Neural cell (in vitro differentiated cells): ENCODE data around the gene ANKRD66. TPM values are rescaled to one million over a fixed set of nuclear protein-coding genes. Genes with fewer than 3 reads are reported as not detected.

ENCODE experiments used
- H2AFZ ChIP-seq: fragments of 200-600, 300-800 bp; sonication (generic), shearing (Covaris generic); 2 replicates; pipeline ENCODE4 v1.6.0; 2014; ENCODE audit warnings: low read depth, mild to moderate bottlenecking, antibody characterized with exemption, low read length, moderate library complexity
- H3F3A ChIP-seq: fragments of 200-600 bp; shearing (Covaris generic); 2 replicates; pipeline ENCODE4 v1.6.1; 2016; ENCODE audit warnings: mild to moderate bottlenecking, moderate library complexity, mixed read lengths, antibody characterized with exemption, low read length; ENCODE audit not compliant: insufficient read depth, poor library complexity, severe bottlenecking
- H3K27ac ChIP-seq: fragments of 200-600, 300-800 bp; sonication (generic), shearing (Covaris generic); 2 replicates; pipeline ENCODE4 v1.5.1; 2014; ENCODE audit warnings: mild to moderate bottlenecking, low read length, moderate library complexity
- H3K27me3 ChIP-seq: fragments of 300-800, 200-600 bp; sonication (generic), shearing (Covaris generic); 2 replicates; pipeline ENCODE4 v1.6.0; 2014; ENCODE audit warnings: mild to moderate bottlenecking, low read depth, low read length, moderate library complexity; ENCODE audit not compliant: insufficient read depth
- H3K36me3 ChIP-seq: fragments of 300-800, 200-600 bp; sonication (generic), shearing (Covaris generic); 2 replicates; pipeline ENCODE4 v1.5.1; 2014; ENCODE audit warnings: mild to moderate bottlenecking, antibody characterized with exemption, low read length, moderate library complexity; ENCODE audit not compliant: insufficient read depth
- H3K4me2 ChIP-seq: fragments of 300-800, 200-600 bp; sonication (generic), shearing (Covaris generic); 2 replicates; pipeline ENCODE4 v1.6.0; 2014; ENCODE audit warnings: mild to moderate bottlenecking, low read length
- H3K4me3 ChIP-seq: fragments of 300-800, 200-600 bp; sonication (generic), shearing (Covaris generic); 2 replicates; pipeline ENCODE4 v1.5.1; 2014; ENCODE audit warnings: mild to moderate bottlenecking, low read length, moderate library complexity
- H3K79me2 ChIP-seq: fragments of 200-600 bp; shearing (Covaris generic); replicated peaks from 2 replicates; pipeline ENCODE4 v1.6.0; 2014; ENCODE audit warnings: mild to moderate bottlenecking, low read length, moderate library complexity; ENCODE audit not compliant: insufficient read depth
- H3K9ac ChIP-seq: fragments of 300-800, 200-600 bp; sonication (generic), shearing (Covaris generic); 2 replicates; pipeline ENCODE4 v1.6.1; 2016; ENCODE audit warnings: mild to moderate bottlenecking, low read length, mixed read lengths
- H3K9me2 ChIP-seq: fragments of 200-600 bp; shearing (Covaris generic); 2 replicates; pipeline ENCODE4 v1.6.1; 2016; ENCODE audit warnings: mild to moderate bottlenecking, low read length, mixed read lengths; ENCODE audit not compliant: insufficient read depth
- H3K9me3 ChIP-seq: fragments of 200-600, 300-800 bp; sonication (generic), shearing (Covaris generic); 2 replicates; pipeline ENCODE4 v1.6.1; 2016; ENCODE audit warnings: mild to moderate bottlenecking, mixed run types, low read length, moderate library complexity, mixed read lengths
- H4K20me1 ChIP-seq: fragments of 200-600 bp; shearing (Covaris generic); 2 replicates; pipeline ENCODE4 v1.6.1; 2016; ENCODE audit warnings: mild to moderate bottlenecking, mixed run types; ENCODE audit not compliant: insufficient read depth
- CTCF ChIP-seq: fragments of 450-650 bp; IDR thresholded peaks from 2 replicates; pipeline ENCODE4 v1.5.1; 2014; ENCODE audit warnings: antibody characterized with exemption, mild to moderate bottlenecking, moderate library complexity; ENCODE audit not compliant: poor library complexity, severe bottlenecking
- EP300 ChIP-seq: fragments of 450-650 bp; conservative IDR thresholded peaks from 2 replicates; pipeline ENCODE4 v1.6.1; 2014; ENCODE audit warnings: antibody characterized with exemption, mild to moderate bottlenecking, moderate library complexity; ENCODE audit not compliant: poor library complexity, severe bottlenecking
- EZH2 ChIP-seq: fragments of 200-600, 300-800 bp; shearing (Covaris generic), sonication (generic); IDR thresholded peaks from 2 replicates; pipeline ENCODE4 v1.6.1; 2014; ENCODE audit warnings: antibody characterized with exemption, low read length, borderline replicate concordance, mild to moderate bottlenecking; ENCODE audit not compliant: insufficient read depth, poor library complexity, severe bottlenecking
- MXI1 ChIP-seq: fragments of 450-650 bp; conservative IDR thresholded peaks from 2 replicates; pipeline ENCODE4 v1.6.1; 2014; ENCODE audit warnings: antibody characterized with exemption, mild to moderate bottlenecking; ENCODE audit not compliant: poor library complexity, severe bottlenecking
- POLR2AphosphoS5 ChIP-seq: IDR thresholded peaks from 2 replicates; pipeline ENCODE4 v1.6.1; 2012
- RAD21 ChIP-seq: fragments of 450-650 bp; conservative IDR thresholded peaks from 2 replicates; pipeline ENCODE4 v1.6.1; 2014; ENCODE audit warnings: antibody characterized with exemption, mild to moderate bottlenecking, moderate library complexity
- REST ChIP-seq: IDR thresholded peaks from 2 replicates; pipeline ENCODE4 v1.6.1; 2012; ENCODE audit warnings: borderline replicate concordance
- SMC3 ChIP-seq: fragments of 450-650 bp; conservative IDR thresholded peaks from 2 replicates; pipeline ENCODE4 v1.6.1; 2014; ENCODE audit warnings: antibody characterized with exemption, mild to moderate bottlenecking, moderate library complexity; ENCODE audit not compliant: poor library complexity
- TAF1 ChIP-seq: IDR thresholded peaks from 2 replicates; pipeline ENCODE4 v1.6.1; 2012; ENCODE audit warnings: low read depth
- polyA plus RNA-seq: library from polyadenylated mRNA; depleted of rRNA; stranded (reverse); fragments of >200 nt; gene quantifications from 2 replicates; pipeline ENCODE4 v1.2.3, GENCODE V29; 2014

The ANKRD66 gene
- polyA plus RNA-seq, 1 donor from 2014 or later = not detected

- H3K9ac ChIP-seq = no peak overlapping the region
- H3K4me2 ChIP-seq = no peak overlapping the region
- no peaks in the 10 kb centered on the region for H3F3A ChIP-seq
- no peaks in the 10 kb centered on the region for H3K9me2 ChIP-seq
- no peak overlapping the region for H3K4me3 ChIP-seq
- no peaks in the 10 kb centered on the region for H3K36me3 ChIP-seq
- TF ChIP-seq MXI1 (no peak), TAF1 (no peak), REST (no peak), EZH2 (no peak), CTCF (no peak), SMC3 (no peak), POLR2AphosphoS5 (no peak), EP300 (no peak), RAD21 (no peak)
- no peaks in the 10 kb centered on the region for H3K27me3 ChIP-seq
- H2AFZ ChIP-seq = no peak overlapping the region
- H3K79me2 ChIP-seq = no peaks in the 10 kb centered on the region
- no peak overlapping the region for H3K27ac ChIP-seq
- H4K20me1 ChIP-seq = no peaks in the 10 kb centered on the region
- no peaks in the 10 kb centered on the region for H3K9me3 ChIP-seq
These were observed 27.6 kb upstream of the ANKRD66 start for GRCh38 chr6:46719099-46719498.

- Histone ChIP-seq H3K36me3 (no peaks in the 10 kb centered on the region), H3K9me2 (no peaks in the 10 kb centered on the region), H3K27me3 (no peaks in the 10 kb centered on the region), H2AFZ (no peak overlapping the region), H3K9me3 (no peaks in the 10 kb centered on the region), H3F3A (no peaks in the 10 kb centered on the region), H3K4me3 (no peak overlapping the region), H3K27ac (no peak overlapping the region), H4K20me1 (no peaks in the 10 kb centered on the region), H3K79me2 (no peaks in the 10 kb centered on the region), H3K9ac (no peak overlapping the region), H3K4me2 (no peak overlapping the region)
- no peak for TF ChIP-seq REST
- no peak for TF ChIP-seq RAD21
These were observed 26.3 kb upstream of the ANKRD66 start for GRCh38 chr6:46720401-46720800.
